Stomach (tissue), 9 donors: ENCODE results near the gene TNPO3. TPM values are rescaled to one million over a fixed set of nuclear protein-coding genes. Genes with fewer than 3 reads are reported as not detected.

Experiments used
- DNase-seq, 2 donors: peaks; one replicate each; pipeline versions ENCODE4 v3.0.0 to v3.0.0-alpha.2; 2013 to 2019
- H3K27ac ChIP-seq, 5 donors: fragments of 200-600 bp in 4 of 5; sonication (generic) in 4 of 5; one replicate each; pipeline ENCODE4 v1.5.1; 2013 to 2019; ENCODE audit warnings: mild to moderate bottlenecking in 1 of 5, moderate library complexity in 1 of 5
- H3K27me3 ChIP-seq, 3 donors: fragments of 200-600 bp; sonication (generic); one replicate each; pipeline ENCODE4 v1.5.1; 2017 to 2019; ENCODE audit warnings: mixed run types in 1 of 3
- H3K36me3 ChIP-seq, 4 donors: fragments of 200-600 bp; sonication (generic); 1 replicate in 3 of 4; 2 replicates in 1 of 4; pipeline ENCODE4 v1.5.1; 2016 to 2019
- H3K4me1 ChIP-seq, 4 donors: fragments of 200-600 bp; sonication (generic); one replicate each; pipeline ENCODE4 v1.5.1; 2016 to 2019
- H3K4me3 ChIP-seq, 4 donors: fragments of 200-600 bp; sonication (generic) in 3 of 4; one replicate each; pipeline ENCODE4 v1.5.1; 2016 to 2019; ENCODE audit warnings: mild to moderate bottlenecking in 1 of 4
- H3K9me3 ChIP-seq, 4 donors: fragments of 200-600 bp; sonication (generic); one replicate each; pipeline ENCODE4 v1.5.1; 2016 to 2019
- EP300 ChIP-seq: sonication (generic); formaldehyde crosslinking; IDR thresholded peaks from one replicate; pipeline ENCODE4 v1.6.1; 2017; ENCODE audit warnings: antibody characterized with exemption
- POLR2A ChIP-seq, 4 donors: fragments of 450-650 bp; IDR thresholded peaks; one replicate each; pipeline ENCODE4 v1.6.1; 2016; ENCODE audit warnings: antibody characterized with exemption in 4 of 4, control low read depth in 2 of 4, mild to moderate bottlenecking in 1 of 4, moderate library complexity in 1 of 4
- POLR2AphosphoS5 ChIP-seq, 3 donors: sonication (generic); formaldehyde crosslinking; IDR thresholded peaks; one replicate each; pipeline ENCODE4 v1.6.1; 2016; ENCODE audit warnings: antibody characterized with exemption in 3 of 3
- WGBS, 5 donors: extraction: QIAGEN DNeasy Blood & Tissue Kit in 3 of 5; methylation state at CpG; one replicate each; pipeline versions ENCODE4 v1.1.5 to v1.1.7; 2013 to 2018; 5-methylcytosine and 5-hydroxymethylcytosine counted together
- intact Hi-C: fragments of 100-400 bp; cut with DNase I; formaldehyde crosslinking; loops from one replicate; pipeline ENCODE4 v1.15.1; 2023; ENCODE audit warnings: low total_unique reads
- polyA plus RNA-seq, 3 donors: library from polyadenylated mRNA; stranded (reverse); fragments of 200-250 nt; gene quantifications; one replicate each; pipeline ENCODE4 v1.2.3, GENCODE V29; 2013
- total RNA-seq, 5 donors: library from RNA; depleted of rRNA; stranded (reverse); fragments of >200 nt; gene quantifications; one replicate each; pipeline versions ENCODE4 v1.1.0 to v1.2.3, GENCODE V29; 2014 to 2016
- TF ChIP-seq, protein P1 (sequence below), 7 experiments: fragments of 450-650 bp in 4 of 7; fragments of 200-600 bp in 3 of 7; sonication (generic) in 3 of 7; IDR thresholded peaks; one replicate each; pipeline ENCODE4 v1.5.1; 2016 to 2019; ENCODE audit warnings: antibody characterized with exemption in 7 of 7, control low read depth in 2 of 7, mild to moderate bottlenecking in 1 of 7
- donor health status: healthy with polysubstance abuse.
- donor health status: Bipolar disorder and iron deficiency.
- donor health status: healthy.

Gene TNPO3
- total and polyA plus RNA-seq, 8 donors = 10.7 to 63.8 (median 19.6) TPM

DNA sequence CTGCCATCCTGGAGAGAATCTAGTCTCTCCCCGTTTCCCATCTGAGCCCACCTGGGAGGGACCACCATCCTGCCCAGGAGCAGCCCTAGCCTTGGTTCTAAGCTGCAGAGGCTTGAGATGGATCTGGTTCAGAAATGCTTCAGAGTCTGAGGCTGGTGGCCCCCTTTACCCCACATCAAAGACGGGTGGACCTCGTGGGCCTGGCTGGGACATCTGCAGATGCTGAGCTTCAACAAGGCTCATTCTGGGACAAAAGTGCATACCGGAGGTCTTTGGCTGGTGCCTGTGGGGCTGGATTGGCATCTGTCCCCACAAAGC, 122.1 kb downstream of the TNPO3 start:
- intact Hi-C loops = no loop called here
- peaks cover 0 to 62% (median 0%) of the 10 kb centered on the region in 3 donors for H3K27me3 ChIP-seq
- TF ChIP-seq POLR2A (IDR thresholded peaks at IDR 0.05) (no peak), EP300 (no peak), POLR2AphosphoS5 (IDR thresholded peaks at IDR 0.05) (no peak)
- TF ChIP-seq, protein P1, sequence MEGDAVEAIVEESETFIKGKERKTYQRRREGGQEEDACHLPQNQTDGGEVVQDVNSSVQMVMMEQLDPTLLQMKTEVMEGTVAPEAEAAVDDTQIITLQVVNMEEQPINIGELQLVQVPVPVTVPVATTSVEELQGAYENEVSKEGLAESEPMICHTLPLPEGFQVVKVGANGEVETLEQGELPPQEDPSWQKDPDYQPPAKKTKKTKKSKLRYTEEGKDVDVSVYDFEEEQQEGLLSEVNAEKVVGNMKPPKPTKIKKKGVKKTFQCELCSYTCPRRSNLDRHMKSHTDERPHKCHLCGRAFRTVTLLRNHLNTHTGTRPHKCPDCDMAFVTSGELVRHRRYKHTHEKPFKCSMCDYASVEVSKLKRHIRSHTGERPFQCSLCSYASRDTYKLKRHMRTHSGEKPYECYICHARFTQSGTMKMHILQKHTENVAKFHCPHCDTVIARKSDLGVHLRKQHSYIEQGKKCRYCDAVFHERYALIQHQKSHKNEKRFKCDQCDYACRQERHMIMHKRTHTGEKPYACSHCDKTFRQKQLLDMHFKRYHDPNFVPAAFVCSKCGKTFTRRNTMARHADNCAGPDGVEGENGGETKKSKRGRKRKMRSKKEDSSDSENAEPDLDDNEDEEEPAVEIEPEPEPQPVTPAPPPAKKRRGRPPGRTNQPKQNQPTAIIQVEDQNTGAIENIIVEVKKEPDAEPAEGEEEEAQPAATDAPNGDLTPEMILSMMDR (IDR thresholded peaks at IDR 0.05) = no peak
- H3K27ac ChIP-seq = no peak overlapping the region
- H3K4me1 ChIP-seq = peaks cover 5 to 20% (median 6%) of the 10 kb centered on the region in 4 donors
- H3K4me3 ChIP-seq = no peak overlapping the region
- WGBS, 5 donors = 68 to 76% (median 71%) methylated on average over 3 to 4 of the region's 4 CpGs
- no peak for DNase-seq
- H3K9me3 ChIP-seq = no peaks in the 10 kb centered on the region
- no peaks in the 10 kb centered on the region for H3K36me3 ChIP-seq

DNA sequence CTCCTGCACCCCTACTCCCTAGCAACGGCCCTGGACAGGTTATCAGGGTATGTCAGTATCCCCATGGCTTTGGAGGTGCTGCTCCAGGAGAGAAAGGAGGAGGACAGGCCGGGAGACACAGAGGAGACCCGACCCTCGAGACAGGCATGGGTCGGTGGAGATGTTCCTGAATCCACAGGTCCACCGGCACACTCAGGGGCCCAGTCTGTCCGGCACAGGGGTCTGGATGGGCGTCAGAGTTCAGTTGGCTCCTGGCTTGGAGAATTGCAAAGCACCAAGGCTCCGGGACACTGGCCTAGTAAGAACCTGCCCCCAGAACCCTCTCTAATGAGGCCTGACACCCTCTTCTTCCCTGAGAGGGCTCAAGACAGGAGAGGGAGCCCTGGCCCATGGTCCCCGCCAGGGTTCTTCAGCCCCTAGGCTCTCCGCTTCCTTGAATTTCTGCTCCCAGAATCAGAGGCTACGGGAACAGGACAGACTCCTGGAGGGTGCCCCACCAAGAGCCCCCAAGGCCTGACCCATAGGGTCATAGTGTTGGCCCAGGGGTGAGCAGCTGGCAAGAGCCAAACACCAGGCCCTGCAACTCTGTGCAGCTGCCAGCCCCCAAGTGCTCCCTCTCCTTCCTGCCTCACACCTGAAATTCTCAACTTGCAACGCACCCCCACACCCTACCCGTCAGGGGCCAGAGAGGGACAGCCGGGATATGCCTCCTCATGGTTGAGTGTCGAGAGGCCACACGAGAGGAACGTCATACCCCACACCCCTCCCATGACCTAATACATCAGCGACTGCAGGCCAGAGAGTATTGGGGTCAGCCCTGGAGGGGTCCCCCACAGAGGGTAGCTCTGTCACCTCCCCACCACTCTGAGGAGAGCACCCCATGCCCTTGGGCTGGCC, 122.7 kb downstream of the TNPO3 start:
- Histone ChIP-seq H3K9me3 (no peaks in the 10 kb centered on the region), H3K4me1 (peaks cover 0 to 14% (median under 1%) of the 10 kb centered on the region in 4 donors), H3K36me3 (no peaks in the 10 kb centered on the region), H3K27ac (no peak overlapping the region), H3K4me3 (no peak overlapping the region), H3K27me3 (peaks cover 0 to 61% (median 0%) of the 10 kb centered on the region in 3 donors)
- DNase-seq = no peak
- TF ChIP-seq EP300 (no peak), POLR2A (IDR thresholded peaks at IDR 0.05) (no peak), POLR2AphosphoS5 (IDR thresholded peaks at IDR 0.05) (no peak)
- TF ChIP-seq, protein P1 (IDR thresholded peaks at IDR 0.05) = no peak
- 86 to 92% (median 87%) methylated on average over 14 to 19 of the region's 19 CpGs for WGBS, 5 donors
- intact Hi-C loops = no loop called here

DNA sequence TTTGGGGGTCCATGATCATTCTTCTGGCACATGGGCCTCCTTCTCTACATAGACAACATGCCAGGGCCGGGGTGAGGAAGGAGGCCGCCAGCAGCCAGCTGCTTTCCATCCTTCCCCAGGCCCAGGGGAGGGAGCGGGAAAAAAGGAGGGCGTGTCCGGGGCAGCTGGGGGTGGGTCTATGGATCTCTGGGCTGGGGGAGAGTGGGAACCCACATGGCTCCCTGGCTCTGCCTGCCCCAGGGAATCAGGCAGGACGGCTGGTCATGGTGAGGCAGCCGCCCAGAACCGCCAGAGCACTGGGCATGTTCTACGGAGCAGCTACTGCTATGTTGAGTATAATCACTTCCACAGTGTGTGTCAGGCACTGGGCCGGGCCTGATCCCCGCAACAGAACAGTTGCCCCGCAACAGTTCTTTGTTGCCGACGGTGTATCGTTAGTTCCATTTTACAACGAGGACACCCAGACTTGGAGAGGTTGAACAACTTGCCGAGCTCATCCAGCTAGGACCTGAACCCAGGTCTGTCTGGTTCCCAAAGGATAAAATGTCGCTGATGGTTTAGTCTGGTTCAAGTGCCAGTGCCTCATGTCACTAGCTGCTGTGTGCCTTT, 123.6 kb downstream of the TNPO3 start:
- Histone ChIP-seq H3K27ac (no peak overlapping the region), H3K27me3 (peaks cover 0 to 55% (median 0%) of the 10 kb centered on the region in 3 donors), H3K36me3 (no peaks in the 10 kb centered on the region), H3K4me1 (peaks cover 0 to 11% (median 0%) of the 10 kb centered on the region in 4 donors), H3K4me3 (no peak overlapping the region), H3K9me3 (no peaks in the 10 kb centered on the region)
- intact Hi-C loops = no loop called here
- TF ChIP-seq EP300 (no peak), POLR2AphosphoS5 (IDR thresholded peaks at IDR 0.05) (no peak), POLR2A (IDR thresholded peaks at IDR 0.05) (no peak)
- TF ChIP-seq, protein P1 (IDR thresholded peaks at IDR 0.05) = no peak
- WGBS, 5 donors = 89 to 94% (median 93%) methylated on average over 18 of the region's 18 CpGs
- DNase-seq = no peak

DNA sequence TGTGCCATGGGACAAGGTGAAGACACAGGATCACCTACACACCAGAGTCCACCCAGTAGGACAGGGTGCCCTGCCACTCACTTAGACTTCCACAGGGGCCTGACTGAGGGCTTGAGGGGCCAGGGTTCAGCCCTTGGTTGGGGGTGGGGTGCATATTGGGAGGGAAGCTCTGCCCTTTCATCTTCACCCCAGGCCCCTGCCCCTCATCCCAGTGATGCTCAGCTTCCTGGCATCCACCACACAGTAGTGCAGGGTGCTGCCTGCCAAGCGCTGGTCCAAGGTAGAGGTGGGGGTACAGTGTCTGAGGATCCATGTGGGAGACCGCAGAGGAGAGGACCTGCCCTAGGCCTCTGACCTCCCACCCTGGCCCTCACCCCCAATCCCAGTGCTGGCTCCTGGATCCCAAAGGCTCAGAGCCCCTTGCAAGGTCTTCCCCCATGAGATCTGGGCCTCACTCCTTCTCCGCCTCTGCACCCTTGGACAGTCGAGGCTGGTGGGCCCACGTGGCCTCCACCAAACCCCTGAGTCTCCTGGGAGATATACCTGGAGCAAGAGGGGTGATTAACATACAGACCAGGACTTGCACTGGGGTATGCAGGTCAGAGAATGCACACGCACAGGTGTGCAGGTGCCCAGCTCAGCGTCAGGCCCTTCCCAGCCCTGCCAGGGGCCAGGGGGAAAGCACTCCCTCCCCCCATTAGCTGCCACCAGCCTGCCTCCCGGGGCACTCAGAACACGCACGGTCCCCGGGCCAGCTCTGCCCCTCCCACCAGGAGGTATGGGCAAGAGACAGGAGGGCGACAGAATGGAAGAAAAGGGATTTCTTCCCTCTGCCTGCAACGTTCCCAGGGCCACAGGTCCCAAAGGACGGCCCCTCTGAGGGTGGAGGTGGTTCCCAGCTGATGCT, 125.8 kb downstream of the TNPO3 start:
- TF ChIP-seq EP300 (no peak), POLR2A (IDR thresholded peaks at IDR 0.05) (no peak), POLR2AphosphoS5 (IDR thresholded peaks at IDR 0.05) (no peak)
- TF ChIP-seq, protein P1 (IDR thresholded peaks at IDR 0.05) = no peak
- Histone ChIP-seq H3K4me1 (peaks cover 0 to 11% (median 0%) of the 10 kb centered on the region in 4 donors), H3K9me3 (no peaks in the 10 kb centered on the region), H3K4me3 (no peak overlapping the region), H3K27ac (no peak overlapping the region), H3K36me3 (no peaks in the 10 kb centered on the region), H3K27me3 (peaks cover 0 to 50% (median 0%) of the 10 kb centered on the region in 3 donors)
- WGBS, 5 donors = 74 to 81% (median 80%) methylated on average over 6 to 14 of the region's 14 CpGs
- intact Hi-C loops = no loop called here
- no peak for DNase-seq
